Osteocyte (in vitro differentiated cells): ENCODE measurements around the gene ADNP. TPM values are rescaled to one million over a fixed set of nuclear protein-coding genes. Genes with fewer than 3 reads are reported as not detected.

Experiments
- DNase-seq: peaks from one replicate; pipeline ENCODE4 v3.0.0; 2021; ENCODE audit warnings: mixed read lengths; ENCODE audit not compliant: unreplicated experiment; ENCODE audit errors: extremely low spot score
- H3K27ac Mint-ChIP-seq: one replicate; pipeline ENCODE4 v1.8.0; 2021; ENCODE audit warnings: mild to moderate bottlenecking, mixed read lengths; ENCODE audit not compliant: unreplicated experiment
- H3K27me3 Mint-ChIP-seq: one replicate; pipeline ENCODE4 v1.8.0; 2021; ENCODE audit warnings: mixed read lengths; ENCODE audit not compliant: unreplicated experiment
- H3K36me3 Mint-ChIP-seq: one replicate; pipeline ENCODE4 v1.8.0; 2021; ENCODE audit warnings: mixed read lengths; ENCODE audit not compliant: unreplicated experiment
- H3K4me1 Mint-ChIP-seq: one replicate; pipeline ENCODE4 v1.8.0; 2021; ENCODE audit warnings: mixed read lengths; ENCODE audit not compliant: unreplicated experiment
- H3K4me3 Mint-ChIP-seq: one replicate; pipeline ENCODE4 v1.8.0; 2021; ENCODE audit warnings: mild to moderate bottlenecking, moderate library complexity, mixed read lengths; ENCODE audit not compliant: unreplicated experiment
- H3K9me3 Mint-ChIP-seq: one replicate; pipeline ENCODE4 v1.8.0; 2021; ENCODE audit warnings: mixed read lengths; ENCODE audit not compliant: unreplicated experiment
- total RNA-seq: library from RNA; stranded (reverse); gene quantifications from 2 replicates; pipeline ENCODE4 v1.2.1, GENCODE V29; 2021
- TF ChIP-seq, protein P1 (sequence below): fragments of 200-600 bp; sonication (generic); IDR thresholded peaks from 2 replicates; pipeline ENCODE4 v1.5.0; 2021; ENCODE audit warnings: antibody characterized with exemption, mild to moderate bottlenecking, moderate library complexity

The ADNP gene
- total RNA-seq, 1 donor from 2014 or later = 67.4 TPM

DNA sequence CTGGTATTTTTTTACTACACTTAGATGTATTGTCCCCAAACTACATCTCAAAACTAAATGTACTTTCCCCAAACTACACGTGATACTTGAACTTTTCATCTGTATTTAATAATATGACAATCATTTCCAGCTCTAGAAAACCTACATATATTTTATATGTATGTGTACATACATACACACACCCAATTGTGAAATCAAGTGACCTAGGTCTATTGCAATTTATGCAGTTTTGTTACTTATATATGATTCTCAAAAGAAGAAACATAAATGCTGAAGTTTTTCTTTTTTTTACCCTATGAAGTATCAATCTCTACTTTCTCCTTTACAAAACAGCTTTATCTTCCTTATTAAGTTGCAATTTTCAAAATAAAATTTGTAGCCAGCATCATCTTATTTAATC, 4.7 kb downstream of the ADNP start:
- DNase-seq = no peak
- Mint-ChIP-seq H3K36me3 (peaks cover 20% of the 10 kb centered on the region), H3K4me3 (no peak overlapping the region), H3K27ac (no peak overlapping the region), H3K9me3 (no peaks in the 10 kb centered on the region), H3K4me1 (peaks cover 63% of the 10 kb centered on the region), H3K27me3 (no peaks in the 10 kb centered on the region)
- TF ChIP-seq, protein P1, sequence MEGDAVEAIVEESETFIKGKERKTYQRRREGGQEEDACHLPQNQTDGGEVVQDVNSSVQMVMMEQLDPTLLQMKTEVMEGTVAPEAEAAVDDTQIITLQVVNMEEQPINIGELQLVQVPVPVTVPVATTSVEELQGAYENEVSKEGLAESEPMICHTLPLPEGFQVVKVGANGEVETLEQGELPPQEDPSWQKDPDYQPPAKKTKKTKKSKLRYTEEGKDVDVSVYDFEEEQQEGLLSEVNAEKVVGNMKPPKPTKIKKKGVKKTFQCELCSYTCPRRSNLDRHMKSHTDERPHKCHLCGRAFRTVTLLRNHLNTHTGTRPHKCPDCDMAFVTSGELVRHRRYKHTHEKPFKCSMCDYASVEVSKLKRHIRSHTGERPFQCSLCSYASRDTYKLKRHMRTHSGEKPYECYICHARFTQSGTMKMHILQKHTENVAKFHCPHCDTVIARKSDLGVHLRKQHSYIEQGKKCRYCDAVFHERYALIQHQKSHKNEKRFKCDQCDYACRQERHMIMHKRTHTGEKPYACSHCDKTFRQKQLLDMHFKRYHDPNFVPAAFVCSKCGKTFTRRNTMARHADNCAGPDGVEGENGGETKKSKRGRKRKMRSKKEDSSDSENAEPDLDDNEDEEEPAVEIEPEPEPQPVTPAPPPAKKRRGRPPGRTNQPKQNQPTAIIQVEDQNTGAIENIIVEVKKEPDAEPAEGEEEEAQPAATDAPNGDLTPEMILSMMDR = no peak

DNA sequence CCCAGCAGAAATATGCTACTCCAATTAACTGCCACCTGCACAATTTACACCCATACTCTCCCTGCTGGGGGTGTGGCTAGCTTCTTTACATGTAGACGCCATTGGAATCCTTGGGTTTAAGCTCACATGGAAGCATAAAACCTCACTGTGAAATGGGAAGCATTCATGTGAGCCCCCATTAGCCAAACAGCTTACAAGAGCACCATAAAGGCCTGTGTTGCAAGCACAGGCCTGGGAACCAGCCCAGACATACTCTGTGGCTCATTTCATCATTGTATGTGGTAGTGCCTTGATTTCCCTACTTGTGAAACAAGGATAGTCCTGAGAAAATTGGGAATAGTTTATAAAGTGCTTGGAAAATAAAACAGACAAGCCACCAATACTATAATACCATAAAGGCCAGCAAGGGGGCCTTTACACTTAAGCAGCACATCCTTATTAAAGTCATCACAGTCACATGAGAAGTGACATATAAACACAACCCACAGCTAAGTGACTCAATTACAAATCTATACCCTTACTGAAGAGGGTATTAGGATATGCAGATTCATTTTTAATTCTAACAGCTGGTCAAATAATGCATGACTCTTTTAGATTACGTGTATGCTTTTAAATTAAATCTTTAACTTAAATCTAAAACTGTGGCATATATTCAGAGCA, 6.8 kb downstream of the ADNP start:
- Mint-ChIP-seq H3K27ac (peak overlapping the region; percentile 16), H3K4me1 (peaks cover 73% of the 10 kb centered on the region), H3K27me3 (no peaks in the 10 kb centered on the region), H3K36me3 (peaks cover 24% of the 10 kb centered on the region), H3K9me3 (no peaks in the 10 kb centered on the region), H3K4me3 (no peak overlapping the region)
- TF ChIP-seq, protein P1 = no peak
- no peak for DNase-seq

DNA sequence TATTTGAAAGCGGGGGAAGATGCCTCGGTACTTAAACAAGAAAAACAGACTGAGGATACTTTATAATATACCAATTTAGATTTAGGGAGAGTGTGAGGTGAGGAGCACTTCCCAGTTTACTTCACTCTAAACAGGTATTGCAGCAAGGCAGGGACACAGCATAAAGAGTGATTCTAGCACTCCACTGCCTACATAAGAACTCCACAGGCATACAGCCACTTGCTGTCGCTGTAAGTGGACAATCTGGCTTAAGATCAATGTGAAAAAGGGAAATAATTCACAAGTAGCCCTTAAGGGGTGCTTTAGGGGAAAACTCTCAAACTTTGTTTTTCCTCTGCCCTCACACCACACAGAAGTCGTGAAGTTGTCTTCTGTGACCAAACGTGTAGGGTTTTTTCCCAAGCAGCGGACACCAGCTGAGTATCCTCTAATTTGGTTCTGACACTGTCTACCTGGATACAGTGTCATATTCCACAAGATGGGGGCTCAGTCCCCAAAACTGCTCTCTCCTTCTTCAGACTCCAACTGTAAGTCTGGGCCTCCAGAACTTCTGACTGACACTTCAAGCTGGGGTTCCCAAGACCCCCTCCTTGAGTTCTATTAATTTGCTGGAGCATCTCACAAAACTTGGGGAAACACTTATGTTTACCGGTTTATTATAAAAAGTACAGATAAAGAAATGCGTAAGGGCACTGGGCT, 9.3 kb downstream of the ADNP start:
- Mint-ChIP-seq H3K27ac (peak overlapping the region; percentile 70), H3K36me3 (peaks cover 14% of the 10 kb centered on the region), H3K27me3 (no peaks in the 10 kb centered on the region), H3K9me3 (no peaks in the 10 kb centered on the region), H3K4me1 (peaks cover 67% of the 10 kb centered on the region), H3K4me3 (no peak overlapping the region)
- DNase-seq = no peak
- TF ChIP-seq, protein P1 = no peak

DNA sequence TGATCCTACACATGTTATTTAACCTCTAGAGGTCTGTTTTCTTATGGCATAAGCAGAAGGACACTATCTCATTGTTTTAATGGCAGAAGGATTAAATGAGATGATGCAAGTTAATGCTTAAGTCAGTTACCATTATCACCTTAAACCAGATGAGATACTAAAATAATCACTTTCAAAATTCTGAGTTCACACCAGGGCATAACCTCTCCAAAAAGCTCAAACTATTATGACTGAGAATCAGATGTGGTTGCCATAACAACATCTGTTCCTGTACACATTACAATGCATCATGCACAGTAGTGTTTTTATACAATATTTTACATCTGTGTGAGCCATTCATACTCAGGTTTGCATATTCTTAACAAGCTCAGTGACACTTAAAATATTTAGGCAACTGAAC, 10.2 kb downstream of the ADNP start:
- Mint-ChIP-seq H3K27me3 (no peaks in the 10 kb centered on the region), H3K4me1 (peaks cover 72% of the 10 kb centered on the region), H3K4me3 (no peak overlapping the region), H3K36me3 (peaks cover 14% of the 10 kb centered on the region), H3K9me3 (no peaks in the 10 kb centered on the region), H3K27ac (peak overlapping the region; percentile 76)
- TF ChIP-seq, protein P1 = no peak
- no peak for DNase-seq

DNA sequence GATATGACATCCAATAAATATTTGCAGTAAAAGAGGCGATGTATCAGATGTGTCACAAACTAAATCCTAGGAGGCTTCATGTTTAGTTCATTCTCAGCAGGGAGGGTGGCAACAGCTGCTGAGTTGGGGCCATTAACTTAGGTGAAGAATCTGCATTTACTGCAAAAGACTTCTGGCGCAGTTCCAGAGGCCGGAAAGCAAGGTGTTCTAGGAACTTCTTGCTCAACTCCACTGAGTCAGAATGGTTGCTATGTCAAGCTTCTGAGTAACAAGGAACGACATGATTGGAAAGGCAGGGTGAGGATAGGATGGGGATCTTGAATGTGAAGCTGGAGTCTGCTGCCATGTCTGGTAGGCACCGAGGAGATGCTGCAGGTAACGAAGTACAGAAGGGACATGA, 11.7 kb downstream of the ADNP start:
- H3K27me3 Mint-ChIP-seq = no peaks in the 10 kb centered on the region
- H3K36me3 Mint-ChIP-seq = peaks cover 9% of the 10 kb centered on the region
- H3K4me1 Mint-ChIP-seq = peaks cover 72% of the 10 kb centered on the region
- H3K27ac Mint-ChIP-seq = peak overlapping the region; percentile 42
- no peak overlapping the region for H3K4me3 Mint-ChIP-seq
- no peak for DNase-seq
- TF ChIP-seq, protein P1 = no peak
- no peaks in the 10 kb centered on the region for H3K9me3 Mint-ChIP-seq
